Testis (tissue), 2 donors: ENCODE measurements around the gene LMAN2L.

Source experiments
- CTCF ChIP-seq, 3 experiments: fragments of 450-650 bp in 2 of 3; fragments of 200-600 bp in 1 of 3; sonication (generic) in 1 of 3; IDR thresholded peaks; one replicate each; pipeline ENCODE4 v1.5.1; 2016 to 2019; ENCODE audit warnings: antibody characterized with exemption in 3 of 3, mild to moderate bottlenecking in 2 of 3, moderate library complexity in 1 of 3
- POLR2A ChIP-seq: fragments of 450-650 bp; IDR thresholded peaks from one replicate; pipeline ENCODE4 v1.6.1; 2017; ENCODE audit warnings: antibody characterized with exemption, mild to moderate bottlenecking, moderate library complexity

- TF ChIP-seq CTCF (IDR thresholded peaks at IDR 0.05) = no peak
- TF ChIP-seq POLR2A = no peak
These were observed 11.9 kb upstream of the LMAN2L start for GRCh38 chr2:96751800-96752199.
